ENCODE results near the gene PIGS.

Gene PIGS

DNA sequence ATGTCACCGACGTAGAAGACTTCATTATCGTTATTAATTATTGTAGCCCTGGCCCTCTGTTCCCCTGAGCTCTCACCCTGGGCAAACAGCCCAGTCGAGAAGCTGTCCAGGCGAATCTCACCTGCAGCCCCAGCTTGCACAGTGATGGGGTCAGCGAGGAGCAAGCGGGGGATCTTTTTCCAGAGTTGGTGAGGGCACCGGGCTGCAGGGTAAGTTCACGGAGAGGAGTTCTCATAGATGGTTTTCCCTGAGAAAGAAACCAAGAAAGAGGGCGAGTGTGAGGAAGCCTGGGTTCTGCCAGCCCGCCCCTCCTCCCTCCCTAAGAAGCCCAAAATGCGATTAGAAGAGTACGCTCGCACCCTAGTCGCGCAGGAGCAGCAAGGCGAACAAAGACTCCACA is 27.1 kb upstream of the PIGS start:
- no peak for DNase-seq (ENCODE audit: low read depth, low spot score)
- TF ChIP-seq, protein P1, sequence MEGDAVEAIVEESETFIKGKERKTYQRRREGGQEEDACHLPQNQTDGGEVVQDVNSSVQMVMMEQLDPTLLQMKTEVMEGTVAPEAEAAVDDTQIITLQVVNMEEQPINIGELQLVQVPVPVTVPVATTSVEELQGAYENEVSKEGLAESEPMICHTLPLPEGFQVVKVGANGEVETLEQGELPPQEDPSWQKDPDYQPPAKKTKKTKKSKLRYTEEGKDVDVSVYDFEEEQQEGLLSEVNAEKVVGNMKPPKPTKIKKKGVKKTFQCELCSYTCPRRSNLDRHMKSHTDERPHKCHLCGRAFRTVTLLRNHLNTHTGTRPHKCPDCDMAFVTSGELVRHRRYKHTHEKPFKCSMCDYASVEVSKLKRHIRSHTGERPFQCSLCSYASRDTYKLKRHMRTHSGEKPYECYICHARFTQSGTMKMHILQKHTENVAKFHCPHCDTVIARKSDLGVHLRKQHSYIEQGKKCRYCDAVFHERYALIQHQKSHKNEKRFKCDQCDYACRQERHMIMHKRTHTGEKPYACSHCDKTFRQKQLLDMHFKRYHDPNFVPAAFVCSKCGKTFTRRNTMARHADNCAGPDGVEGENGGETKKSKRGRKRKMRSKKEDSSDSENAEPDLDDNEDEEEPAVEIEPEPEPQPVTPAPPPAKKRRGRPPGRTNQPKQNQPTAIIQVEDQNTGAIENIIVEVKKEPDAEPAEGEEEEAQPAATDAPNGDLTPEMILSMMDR (IDR thresholded peaks at IDR 0.05; ENCODE audit: low read depth, low read length): no peak
- H3K4me3 ChIP-seq (ENCODE audit: low read depth, low read length): peak overlapping the region; percentile 89
- in situ Hi-C loops (cut with HindIII; ENCODE audit: low sequenced_read_pairs): no loop called here

DNA sequence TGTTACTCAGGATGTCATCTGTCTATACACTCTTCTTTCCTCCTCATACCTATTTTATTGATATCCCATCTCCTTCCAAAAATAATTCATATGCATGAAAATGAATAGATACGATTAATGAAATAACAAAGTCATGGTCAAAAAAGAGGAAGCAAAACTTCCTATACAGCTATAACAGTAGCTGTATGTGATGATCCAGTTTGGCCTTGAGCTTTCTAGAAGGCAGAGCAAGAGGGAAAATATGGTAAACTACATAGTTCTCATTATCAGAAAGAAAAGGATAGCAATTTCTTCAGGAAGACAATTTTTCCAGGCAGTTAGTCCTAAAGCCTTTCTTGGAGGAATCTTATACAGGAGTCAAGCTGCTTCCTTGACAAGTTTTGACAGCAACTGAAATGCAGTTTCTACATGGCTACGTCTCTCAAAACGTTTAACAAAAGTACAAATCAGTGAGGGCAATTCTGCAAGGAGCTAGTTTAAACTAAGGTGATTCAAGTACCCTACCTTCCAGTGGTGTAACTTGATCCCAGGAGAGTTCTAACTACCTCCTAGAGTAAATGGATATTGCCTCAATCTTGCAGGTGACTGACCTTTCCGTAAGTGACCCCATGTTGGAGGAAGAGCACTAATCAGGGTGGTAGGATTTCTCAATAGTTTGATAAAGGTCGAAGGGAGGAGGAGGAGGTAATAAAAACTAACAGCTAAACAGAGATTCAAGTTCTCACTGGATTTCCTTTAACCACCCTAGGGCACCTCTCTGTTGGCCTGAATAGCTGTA is 26.5 kb upstream of the PIGS start:
- peak overlapping the region; percentile 89 for H3K4me3 ChIP-seq (ENCODE audit: low read depth, low read length)
- DNase-seq (ENCODE audit: low read depth, low spot score): no peak
- TF ChIP-seq, protein P1 (IDR thresholded peaks at IDR 0.05; ENCODE audit: low read depth, low read length): no peak
- in situ Hi-C loops (cut with HindIII; ENCODE audit: low sequenced_read_pairs): no loop called here

DNA sequence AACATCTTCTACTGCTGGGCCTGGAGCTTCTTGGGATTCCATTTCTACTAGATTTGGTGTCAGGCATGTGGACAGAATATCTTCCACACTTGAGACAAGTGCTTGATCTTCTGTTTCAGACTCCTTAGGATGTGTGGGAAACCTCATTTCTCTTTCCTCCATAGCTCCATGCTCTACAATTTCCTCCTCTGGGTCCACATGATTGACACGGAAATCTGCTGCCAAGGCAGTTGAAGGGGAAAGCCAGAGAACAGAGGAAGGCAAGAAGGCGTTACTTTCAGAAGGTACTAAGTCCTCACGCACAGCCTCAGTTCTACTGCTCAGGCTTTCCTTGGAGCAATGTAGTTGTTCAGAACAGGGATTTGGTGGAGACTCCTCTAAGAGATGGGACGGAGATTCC is 20.9 kb upstream of the PIGS start:
- TF ChIP-seq, protein P1 (IDR thresholded peaks at IDR 0.05; ENCODE audit: low read depth, low read length): no peak
- no peak overlapping the region for H3K4me3 ChIP-seq (ENCODE audit: low read depth, low read length)
- no peak for DNase-seq (ENCODE audit: low read depth, low spot score)
- in situ Hi-C loops (cut with HindIII; ENCODE audit: low sequenced_read_pairs): no loop called here

DNA sequence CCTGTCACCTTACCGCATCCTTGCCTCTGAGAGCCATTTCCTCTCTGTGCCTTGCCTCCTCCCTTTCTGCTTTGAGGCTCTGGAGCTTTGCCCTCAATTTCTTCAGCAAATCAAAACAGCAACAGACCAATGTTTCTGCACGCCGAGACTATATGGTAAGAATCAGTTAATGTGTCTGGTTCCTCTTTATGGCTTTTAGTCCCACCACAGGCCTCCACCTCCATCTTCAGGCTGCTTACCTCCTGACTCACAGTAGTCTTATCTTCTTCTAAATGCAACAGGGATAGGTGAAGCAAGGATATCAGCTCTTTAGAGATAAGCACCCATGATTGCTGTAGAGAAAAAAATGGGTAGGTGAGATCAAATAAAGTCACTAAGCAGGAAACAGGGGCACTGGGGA is 14.5 kb upstream of the PIGS start:
- H3K4me3 ChIP-seq (ENCODE audit: low read depth, low read length): no peak overlapping the region
- no peak for DNase-seq (ENCODE audit: low read depth, low spot score)
- TF ChIP-seq, protein P1 (IDR thresholded peaks at IDR 0.05; ENCODE audit: low read depth, low read length): no peak
- in situ Hi-C loops (cut with HindIII; ENCODE audit: low sequenced_read_pairs): no loop called here

DNA sequence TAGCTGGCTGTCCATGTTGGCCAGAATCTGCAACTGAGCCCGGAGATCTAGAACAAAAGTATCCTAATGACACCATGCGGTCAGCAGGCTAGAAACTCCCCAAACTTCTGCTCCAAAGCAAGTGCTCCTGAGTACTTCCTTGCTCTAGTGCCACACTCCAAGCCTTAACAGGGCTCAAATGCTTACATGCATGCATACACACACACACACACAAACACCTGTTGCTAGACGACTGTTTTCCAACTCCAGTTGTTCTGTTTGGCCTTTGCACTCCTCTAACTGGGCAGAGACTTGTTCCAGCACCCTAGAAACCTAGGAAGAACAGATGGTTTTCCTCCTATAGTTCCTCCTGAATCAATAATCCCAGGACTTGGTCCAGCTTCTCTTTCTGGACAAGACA is 13.1 kb upstream of the PIGS start:
- no peak overlapping the region for H3K4me3 ChIP-seq (ENCODE audit: low read depth, low read length)
- in situ Hi-C loops (cut with HindIII; ENCODE audit: low sequenced_read_pairs): no loop called here
- no peak for DNase-seq (ENCODE audit: low read depth, low spot score)
- TF ChIP-seq, protein P1 (IDR thresholded peaks at IDR 0.05; ENCODE audit: low read depth, low read length): no peak

DNA sequence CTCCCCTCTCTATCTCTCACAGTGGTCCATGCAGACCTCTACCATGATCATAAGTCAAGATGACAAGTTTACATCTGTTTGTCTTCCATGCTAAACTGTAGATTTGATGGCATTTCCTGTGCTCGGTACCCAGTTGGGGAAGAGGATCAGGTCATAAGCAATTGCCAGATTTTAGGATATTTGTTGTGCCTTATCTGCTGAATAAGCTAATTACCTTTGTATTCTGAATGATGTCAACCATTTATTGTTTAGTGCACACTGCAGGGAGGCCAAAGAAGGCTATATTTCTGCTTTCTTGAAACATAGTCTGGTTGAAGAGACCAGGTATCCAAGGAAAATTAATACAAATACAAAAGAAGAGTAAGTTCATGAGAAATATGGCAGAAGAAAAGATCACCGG is 11.2 kb upstream of the PIGS start:
- TF ChIP-seq, protein P1 (IDR thresholded peaks at IDR 0.05; ENCODE audit: low read depth, low read length): no peak
- no peak overlapping the region for H3K4me3 ChIP-seq (ENCODE audit: low read depth, low read length)
- in situ Hi-C loops (cut with HindIII; ENCODE audit: low sequenced_read_pairs): no loop called here
- DNase-seq (ENCODE audit: low read depth, low spot score): no peak

Data from astrocyte of the spinal cord (primary cell).